Measurements from ENCODE around the gene PPP1R18. TPM values are rescaled to one million over a fixed set of nuclear protein-coding genes. Genes with fewer than 3 reads are reported as not detected.
A peak's percentile ranks its signal among the peaks of the same experiment; 100 is the strongest.

The PPP1R18 gene
- total RNA-seq, 2 experiments from 2014 or later: 286 to 304 TPM

DNA sequence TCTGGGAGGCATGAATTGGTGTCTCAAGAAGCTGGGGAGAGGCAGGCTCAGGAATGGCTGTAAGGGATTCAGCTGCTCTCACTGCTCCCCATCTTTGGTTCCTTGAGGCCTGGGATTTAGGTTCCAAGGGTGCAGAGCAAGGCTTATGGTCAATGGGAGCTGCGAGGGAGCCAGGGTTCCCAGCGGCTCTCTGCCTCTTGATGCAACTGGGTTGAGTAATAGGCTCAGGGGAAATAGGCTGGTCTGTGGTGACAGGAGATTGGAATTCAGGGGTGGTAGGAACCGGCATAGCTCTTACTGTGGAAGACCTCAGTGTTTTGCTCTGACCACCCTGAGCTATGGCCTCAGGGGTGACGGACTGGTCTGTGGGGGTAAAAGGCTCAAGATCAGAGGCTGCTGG is 17.4 kb upstream of the PPP1R18 start:
- no peak for ATAC-seq
- H3K4me3 Mint-ChIP-seq: no peak overlapping the region
- ChIA-PET POLR2A (interaction anchor here (0.7 to 1.2 kb wide), 3 partner anchors 18 to 25 kb away, joined by 3 to 7 read pairs (median 6); no protein-coding TSS in a partner anchor), CTCF (interaction anchor here (0.9 to 2.8 kb wide), 6 partner anchors 9 to 27 kb away, joined by 3 to 15 read pairs (median 4); no protein-coding TSS in a partner anchor)
- H3K9me3 Mint-ChIP-seq (ENCODE audit: insufficient read depth): no peaks in the 10 kb centered on the region
- H3K36me3 Mint-ChIP-seq (ENCODE audit: low read depth): peaks cover 50% of the 10 kb centered on the region
- H3K27ac Mint-ChIP-seq: no peak overlapping the region
- H3K4me1 Mint-ChIP-seq (ENCODE audit: low read depth): no peaks in the 10 kb centered on the region
- no peaks in the 10 kb centered on the region for H3K27me3 Mint-ChIP-seq (ENCODE audit: low read depth)
- no peak for DNase-seq

DNA sequence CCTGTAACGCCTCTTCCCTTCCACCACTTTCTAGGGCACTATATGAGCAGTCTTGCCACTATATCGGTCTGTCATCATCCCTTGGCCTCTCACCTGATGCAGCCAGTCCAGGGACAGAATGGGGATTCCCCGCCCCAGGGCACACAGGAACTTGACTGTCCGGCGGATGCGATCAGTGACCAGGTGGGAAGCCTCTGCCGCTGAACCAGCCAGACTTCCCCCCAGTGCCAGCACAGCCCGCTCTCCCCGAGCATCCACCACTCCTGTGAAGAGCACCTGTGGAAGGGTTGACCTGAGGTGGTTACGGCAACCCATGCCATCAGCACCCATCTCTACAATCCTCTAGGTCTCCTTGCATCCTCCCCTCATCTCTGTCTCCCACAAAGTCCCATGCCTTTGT is 16.6 kb upstream of the PPP1R18 start:
- ATAC-seq (no peak), DNase-seq (no peak)
- H3K4me3 Mint-ChIP-seq: no peak overlapping the region
- no peak overlapping the region for H3K27ac Mint-ChIP-seq
- no peaks in the 10 kb centered on the region for H3K4me1 Mint-ChIP-seq (ENCODE audit: low read depth)
- peaks cover 49% of the 10 kb centered on the region for H3K36me3 Mint-ChIP-seq (ENCODE audit: low read depth)
- POLR2A ChIA-PET: no interaction called here
- no peaks in the 10 kb centered on the region for H3K9me3 Mint-ChIP-seq (ENCODE audit: insufficient read depth)
- CTCF ChIA-PET: interaction anchor here (1.2 to 2.8 kb wide), 2 partner anchors 10 to 24 kb away, joined by 3 to 15 read pairs; no protein-coding TSS in a partner anchor
- no peaks in the 10 kb centered on the region for H3K27me3 Mint-ChIP-seq (ENCODE audit: low read depth)

DNA sequence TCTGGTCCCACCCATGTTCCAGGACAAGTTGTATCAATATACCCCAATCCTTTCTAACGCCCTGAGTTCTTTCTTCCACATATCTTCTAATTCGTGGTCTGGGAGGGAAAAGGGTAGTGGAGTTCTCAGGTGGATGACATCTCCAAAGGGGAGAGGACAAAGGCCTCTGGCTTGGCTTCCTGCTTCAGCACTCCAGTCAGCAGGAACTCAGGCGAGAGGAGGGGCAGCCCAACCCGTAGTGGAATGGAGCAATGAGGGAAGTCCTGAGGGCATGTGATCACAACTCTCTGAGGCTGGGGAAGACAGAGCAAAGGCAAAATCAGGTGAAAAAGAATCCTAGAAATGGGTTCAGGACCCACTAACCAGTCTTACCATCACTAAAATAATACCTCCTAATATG is 13.9 kb upstream of the PPP1R18 start:
- H3K36me3 Mint-ChIP-seq (ENCODE audit: low read depth): peaks cover 32% of the 10 kb centered on the region
- DNase-seq (no peak), ATAC-seq (no peak)
- H3K27me3 Mint-ChIP-seq (ENCODE audit: low read depth): no peaks in the 10 kb centered on the region
- no peak overlapping the region for H3K27ac Mint-ChIP-seq
- H3K4me3 Mint-ChIP-seq: no peak overlapping the region
- ChIA-PET POLR2A (no interaction called here), CTCF (interaction anchor here (0.9 to 1.0 kb wide), 2 partner anchors 11 to 31 kb away, joined by 3 read pairs; no protein-coding TSS in a partner anchor)
- no peaks in the 10 kb centered on the region for H3K4me1 Mint-ChIP-seq (ENCODE audit: low read depth)
- H3K9me3 Mint-ChIP-seq (ENCODE audit: insufficient read depth): no peaks in the 10 kb centered on the region

- CTCF ChIA-PET: interaction anchor here (0.7 to 1.3 kb wide), 2 partner anchors 21 to 26 kb away, joined by 3 to 6 read pairs; partner anchors contain the start of gene MDC1
- Mint-ChIP-seq H3K4me3 (no peak overlapping the region), H3K4me1 (ENCODE audit: low read depth) (peaks cover 6% of the 10 kb centered on the region), H3K27ac (no peak overlapping the region), H3K36me3 (ENCODE audit: low read depth) (peaks cover 12% of the 10 kb centered on the region), H3K9me3 (ENCODE audit: insufficient read depth) (no peaks in the 10 kb centered on the region), H3K27me3 (ENCODE audit: low read depth) (no peaks in the 10 kb centered on the region)
- ATAC-seq: no peak
- POLR2A ChIA-PET: interaction anchor here (0.8 to 1.2 kb wide), 2 partner anchors 14 to 16 kb away, joined by 3 read pairs; no protein-coding TSS in a partner anchor
- no peak for DNase-seq
Observed at GRCh38 chr6:30696432-30696831, 10.0 kb upstream of the PPP1R18 start.

GRCh38 chr6:30691208-30691847 is 4.9 kb upstream of the PPP1R18 start:
- CTCF ChIA-PET: interaction anchor here (1.0 to 2.1 kb wide), 6 partner anchors 12 to 40 kb away, joined by 3 to 8 read pairs (median 4); no protein-coding TSS in a partner anchor
- no peaks in the 10 kb centered on the region for H3K27me3 Mint-ChIP-seq (ENCODE audit: low read depth)
- ATAC-seq (no peak), DNase-seq (no peak)
- peaks cover 16% of the 10 kb centered on the region for H3K36me3 Mint-ChIP-seq (ENCODE audit: low read depth)
- no peaks in the 10 kb centered on the region for H3K9me3 Mint-ChIP-seq (ENCODE audit: insufficient read depth)
- peaks cover 43% of the 10 kb centered on the region for H3K4me1 Mint-ChIP-seq (ENCODE audit: low read depth)
- POLR2A ChIA-PET: interaction anchor here (1.0 to 1.6 kb wide), 3 partner anchors 19 to 26 kb away, joined by 3 to 5 read pairs (median 3); partner anchors contain the start of gene MDC1
- H3K4me3 Mint-ChIP-seq: peak overlapping the region; percentile 93
- H3K27ac Mint-ChIP-seq: peak overlapping the region; percentile 35

DNA sequence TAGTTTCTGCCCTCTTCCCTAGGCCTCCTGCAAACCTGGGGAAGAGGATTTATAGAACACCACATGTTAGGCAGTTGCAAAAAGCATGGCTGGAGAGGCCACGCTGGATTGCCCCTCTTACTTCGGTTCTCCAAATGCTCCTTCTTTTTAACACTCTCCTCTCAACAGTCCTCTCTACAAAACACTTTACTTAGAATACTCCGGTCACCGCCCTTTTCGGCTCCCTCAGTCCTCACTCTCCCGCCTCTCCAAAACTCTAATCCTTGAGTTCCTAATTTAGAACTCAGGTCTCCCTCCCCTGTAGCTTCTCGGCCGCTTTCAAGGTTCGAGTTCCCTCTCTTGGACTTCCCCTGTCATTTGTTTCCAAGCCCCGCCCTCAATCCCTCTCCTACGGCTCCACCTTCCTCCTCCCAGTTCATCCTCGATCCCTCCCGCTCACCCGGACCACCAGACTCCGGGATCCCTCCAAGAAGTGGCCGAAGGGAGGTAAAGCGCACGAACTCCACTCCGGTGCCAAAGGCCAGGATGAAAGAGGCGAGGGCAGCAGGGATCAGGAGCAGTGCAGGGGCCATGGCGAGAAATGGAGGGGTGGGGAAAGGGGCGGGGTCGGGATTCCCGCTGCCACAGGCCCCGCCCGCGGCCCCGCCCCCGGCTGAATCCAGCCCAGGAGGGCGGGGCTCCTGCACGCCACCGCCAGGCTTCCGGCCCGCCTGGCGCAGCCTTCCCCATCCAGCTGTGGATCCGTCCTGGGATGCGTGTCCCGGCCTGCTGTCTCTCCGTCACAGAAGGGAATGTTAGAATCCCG is 4.2 kb upstream of the PPP1R18 start, which contains the start of gene NRM:
Gene NRM, minus strand, starts transcription at position 582 of the 805 bp plus-strand sequence. Its CDS starts 10 bp downstream, at position 572.
- peak; percentile 79 for DNase-seq
- Mint-ChIP-seq H3K9me3 (ENCODE audit: insufficient read depth) (no peaks in the 10 kb centered on the region), H3K36me3 (ENCODE audit: low read depth) (peaks cover 24% of the 10 kb centered on the region), H3K4me3 (peak within 1 kb of the TSS; percentile 93), H3K27me3 (ENCODE audit: low read depth) (no peaks in the 10 kb centered on the region), H3K4me1 (ENCODE audit: low read depth) (peaks cover 43% of the 10 kb centered on the region), H3K27ac (peak within 1 kb of the TSS; percentile 79)
- ChIA-PET CTCF (interaction anchor here (1.0 to 1.9 kb wide), 4 partner anchors 12 to 40 kb away, joined by 3 to 8 read pairs (median 4); no protein-coding TSS in a partner anchor), POLR2A (interaction anchor here (1.0 to 1.6 kb wide), 4 partner anchors 19 to 32 kb away, joined by 3 to 5 read pairs (median 4); partner anchors contain the start of gene MDC1)
- peak; percentile 40 for ATAC-seq

DNA sequence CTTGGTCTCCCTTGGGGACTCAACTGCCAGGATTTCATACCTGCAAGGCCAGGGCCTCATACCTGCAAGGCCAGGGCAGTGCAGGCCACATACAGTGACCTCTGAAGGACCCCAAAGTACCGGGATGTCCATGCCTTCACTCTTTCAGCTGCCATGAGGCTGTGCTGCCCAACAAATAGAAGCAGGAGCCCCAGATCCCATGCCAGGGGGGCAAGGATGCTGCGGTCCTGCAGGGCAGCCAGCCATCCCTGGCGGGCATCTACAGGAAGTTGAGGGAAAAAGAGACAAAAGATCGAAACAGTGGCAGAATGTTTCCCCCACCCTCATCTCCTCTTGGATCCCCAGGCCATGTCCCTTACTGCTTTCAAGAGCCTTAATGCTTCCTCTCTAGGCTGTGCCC is 3.5 kb upstream of the PPP1R18 start:
- POLR2A ChIA-PET: interaction anchor here (1.3 to 1.6 kb wide), 2 partner anchors 22 to 32 kb away, joined by 3 to 4 read pairs; no protein-coding TSS in a partner anchor
- H3K9me3 Mint-ChIP-seq (ENCODE audit: insufficient read depth): no peaks in the 10 kb centered on the region

DNA sequence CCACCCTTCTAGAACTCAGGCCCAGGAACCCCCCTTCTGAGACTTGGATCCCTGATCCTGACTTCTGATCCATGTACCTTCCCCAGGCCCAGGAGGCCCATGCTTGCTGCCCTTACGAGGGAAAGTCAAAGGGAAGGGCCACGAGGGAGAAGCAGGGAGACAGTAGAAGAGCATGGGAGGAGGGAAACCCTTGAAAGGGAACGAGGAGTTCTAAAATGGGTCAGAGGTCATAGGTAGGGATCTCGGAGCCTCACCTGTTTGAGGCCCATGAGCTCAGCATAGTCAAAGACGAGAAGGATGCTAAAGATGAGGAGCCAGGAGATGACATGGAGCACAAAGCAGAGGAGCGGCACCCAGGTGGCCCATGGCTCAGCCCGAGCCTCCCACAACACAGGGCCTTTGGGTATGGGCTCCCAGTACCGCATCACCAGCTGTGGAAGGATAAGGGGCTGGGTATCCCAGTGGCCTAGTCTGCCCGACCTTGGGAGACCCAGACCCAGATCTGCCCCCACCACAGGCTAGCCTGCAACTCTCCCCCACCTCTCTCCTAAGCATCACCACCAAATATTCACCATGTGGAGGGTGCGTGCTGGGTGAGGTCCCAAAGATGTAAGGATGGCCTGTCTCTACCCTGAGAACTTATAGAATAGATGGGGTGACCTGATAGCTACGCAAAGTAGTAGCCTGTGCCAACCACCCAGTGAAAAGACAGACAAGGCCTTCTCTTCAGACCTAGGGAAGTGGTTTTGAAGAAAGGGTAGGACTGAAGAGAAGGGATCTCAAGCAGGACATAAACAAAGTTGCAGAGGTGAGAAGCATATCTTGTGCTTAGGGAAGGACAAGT is 2.8 kb upstream of the PPP1R18 start:
- Mint-ChIP-seq H3K27ac (peak overlapping the region; percentile 57), H3K9me3 (ENCODE audit: insufficient read depth) (no peaks in the 10 kb centered on the region), H3K4me1 (ENCODE audit: low read depth) (peaks cover 43% of the 10 kb centered on the region), H3K27me3 (ENCODE audit: low read depth) (no peaks in the 10 kb centered on the region), H3K36me3 (ENCODE audit: low read depth) (peaks cover 35% of the 10 kb centered on the region), H3K4me3 (peak overlapping the region; percentile 93)
- DNase-seq (no peak), ATAC-seq (no peak)
- CTCF ChIA-PET: interaction anchor here (1.0 to 3.2 kb wide), 8 partner anchors 9 to 45 kb away, joined by 3 to 32 read pairs (median 6); partner anchors contain the start of gene MDC1
- POLR2A ChIA-PET: interaction anchor here (0.6 to 2.6 kb wide), 5 partner anchors 10 to 30 kb away, joined by 3 to 15 read pairs (median 5); partner anchors contain the start of gene MDC1

More for the DNA sequence above, 3.5 kb upstream of the PPP1R18 start:
- Mint-ChIP-seq H3K4me3 (peak overlapping the region; percentile 93), H3K27me3 (ENCODE audit: low read depth) (no peaks in the 10 kb centered on the region), H3K27ac (peak overlapping the region; percentile 79), H3K36me3 (ENCODE audit: low read depth) (peaks cover 30% of the 10 kb centered on the region), H3K4me1 (ENCODE audit: low read depth) (peaks cover 43% of the 10 kb centered on the region)
- ATAC-seq: no peak
- CTCF ChIA-PET: interaction anchor here (1.5 to 3.2 kb wide), 3 partner anchors 11 to 33 kb away, joined by 8 to 32 read pairs (median 17); no protein-coding TSS in a partner anchor
- DNase-seq: no peak

GRCh38 chr6:30688569-30688968 is 2.1 kb upstream of the PPP1R18 start:
- Mint-ChIP-seq H3K4me1 (ENCODE audit: low read depth) (peaks cover 43% of the 10 kb centered on the region), H3K36me3 (ENCODE audit: low read depth) (peaks cover 42% of the 10 kb centered on the region), H3K27me3 (ENCODE audit: low read depth) (no peaks in the 10 kb centered on the region), H3K9me3 (ENCODE audit: insufficient read depth) (no peaks in the 10 kb centered on the region), H3K4me3 (peak overlapping the region; percentile 93), H3K27ac (peak overlapping the region; percentile 98)
- POLR2A ChIA-PET: interaction anchor here (0.6 to 2.6 kb wide), 7 partner anchors 9 to 38 kb away, joined by 3 to 15 read pairs (median 5); partner anchors contain the start of gene MDC1
- CTCF ChIA-PET: interaction anchor here (1.0 to 3.2 kb wide), 9 partner anchors 8 to 44 kb away, joined by 3 to 32 read pairs (median 5); partner anchors contain the start of gene MDC1
- no peak for DNase-seq
- ATAC-seq: no peak

GRCh38 chr6:30687659-30688431 is 1.4 kb upstream of the PPP1R18 start:
- H3K27me3 Mint-ChIP-seq (ENCODE audit: low read depth): no peaks in the 10 kb centered on the region
- peak overlapping the region; percentile 98 for H3K27ac Mint-ChIP-seq
- ChIA-PET POLR2A (interaction anchor here (0.6 to 2.6 kb wide), 10 partner anchors 9 to 471 kb away, joined by 3 to 15 read pairs (median 4); partner anchors contain the start of gene MDC1), CTCF (interaction anchor here (1.0 to 3.2 kb wide), 9 partner anchors 9 to 70 kb away, joined by 3 to 32 read pairs (median 5); partner anchors contain the start of genes MDC1, MRPS18B and PPP1R10)
- peaks cover 43% of the 10 kb centered on the region for H3K4me1 Mint-ChIP-seq (ENCODE audit: low read depth)
- DNase-seq: no peak
- peak overlapping the region; percentile 93 for H3K4me3 Mint-ChIP-seq
- peaks cover 49% of the 10 kb centered on the region for H3K36me3 Mint-ChIP-seq (ENCODE audit: low read depth)
- no peak for ATAC-seq
- no peaks in the 10 kb centered on the region for H3K9me3 Mint-ChIP-seq (ENCODE audit: insufficient read depth)
